Measurements from ENCODE around the gene PCP4L1.
"Not testable (repeated sequence)": the region's sequence is repeated elsewhere in the genome, so short reads cannot be mapped to it uniquely, and the experiment has no call there.

The PCP4L1 gene

GRCh38 chr1:161258439-161259344 is at the start of gene PCP4L1:
TSS of gene PCP4L1 (plus strand) at chr1:161258745. CDS start at chr1:161258975, 230 bp downstream.
- DNase-seq: peak; percentile 87

DNA sequence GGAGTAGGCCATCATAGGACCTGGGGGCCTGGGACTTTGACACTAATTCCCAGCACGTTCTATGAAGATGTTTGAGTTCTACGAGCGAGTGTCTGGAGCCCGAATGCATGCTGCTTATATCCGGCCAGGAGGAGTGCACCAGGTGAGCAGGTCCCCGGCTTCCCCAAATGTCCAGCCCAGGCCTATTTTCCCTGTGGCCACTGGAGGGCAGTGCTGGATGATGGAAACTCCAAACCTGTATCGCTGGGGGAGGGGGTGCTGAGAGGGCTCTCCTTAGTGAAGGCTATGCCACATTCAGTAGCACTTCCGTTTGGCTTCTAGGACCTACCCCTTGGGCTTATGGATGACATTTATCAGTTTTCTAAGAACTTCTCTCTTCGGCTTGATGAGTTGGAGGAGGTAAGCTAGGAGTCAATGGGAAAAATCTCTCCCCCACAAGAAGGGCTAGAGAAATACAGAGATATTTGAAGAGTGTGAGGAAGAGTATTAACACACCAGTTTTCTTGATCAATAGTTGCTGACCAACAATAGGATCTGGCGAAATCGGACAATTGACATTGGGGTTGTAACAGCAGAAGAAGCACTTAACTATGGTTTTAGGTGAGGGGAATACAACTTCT is 48.6 kb upstream of the PCP4L1 start:
- peak; percentile 95 for DNase-seq

DNA sequence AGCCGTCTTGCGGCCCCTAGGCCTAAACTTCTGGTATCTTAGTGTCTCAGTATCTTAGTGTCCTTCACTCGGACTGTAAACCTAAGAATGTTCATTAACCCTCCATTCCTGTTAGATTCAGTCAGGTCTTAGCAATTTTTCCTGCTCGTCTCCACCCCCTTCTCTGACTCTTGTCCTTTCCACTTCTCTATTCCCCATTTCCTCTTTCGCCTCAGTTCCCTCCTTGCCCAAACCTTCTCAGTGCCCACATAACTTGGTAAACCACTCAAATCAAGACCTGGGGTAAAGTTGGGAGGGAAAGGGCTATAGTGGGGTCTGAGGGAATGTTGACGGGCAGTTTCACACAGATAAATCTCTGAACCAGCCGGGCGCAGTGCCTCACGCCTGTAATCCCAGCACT is 44.2 kb upstream of the PCP4L1 start:
- DNase-seq: no peak

- no peak for DNase-seq
Measured at GRCh38 chr1:161215076-161215475, 43.5 kb upstream of the PCP4L1 start, which contains the start of gene FCER1G. TSS of gene FCER1G (plus strand) at chr1:161215295. CDS start at chr1:161215322, 27 bp downstream.

- no peak for DNase-seq
Measured at GRCh38 chr1:161216945-161217712, 41.4 kb upstream of the PCP4L1 start.

DNA sequence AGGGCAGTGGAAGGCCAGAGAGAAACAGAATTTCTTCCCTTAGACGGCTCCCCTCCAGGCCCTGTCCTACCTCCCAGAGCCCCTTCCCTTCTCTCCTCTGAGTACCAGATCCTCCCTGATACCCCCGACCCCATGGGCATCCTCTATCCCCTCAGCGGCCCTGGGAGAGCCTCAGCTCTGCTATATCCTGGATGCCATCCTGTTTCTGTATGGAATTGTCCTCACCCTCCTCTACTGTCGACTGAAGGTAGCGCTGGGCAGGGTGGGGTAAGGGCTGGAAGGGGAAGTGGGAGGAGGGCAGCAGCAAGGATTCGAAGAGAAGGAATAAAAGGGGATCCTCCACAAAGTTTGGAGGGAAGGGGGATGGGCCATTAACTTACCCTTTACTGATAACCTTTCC is 40.7 kb upstream of the PCP4L1 start:
- DNase-seq: no peak

- no peak for DNase-seq
Measured at GRCh38 chr1:161218301-161219077, 40.1 kb upstream of the PCP4L1 start.

- DNase-seq: no peak
Measured at GRCh38 chr1:161219078-161219892, 39.3 kb upstream of the PCP4L1 start.

GRCh38 chr1:161220002-161220401 is 38.5 kb upstream of the PCP4L1 start:
- DNase-seq: no peak

GRCh38 chr1:161222175-161223019 is 36.1 kb upstream of the PCP4L1 start:
- no peak for DNase-seq

- no peak for DNase-seq
Measured at GRCh38 chr1:161223805-161224694, 34.5 kb upstream of the PCP4L1 start.

DNA sequence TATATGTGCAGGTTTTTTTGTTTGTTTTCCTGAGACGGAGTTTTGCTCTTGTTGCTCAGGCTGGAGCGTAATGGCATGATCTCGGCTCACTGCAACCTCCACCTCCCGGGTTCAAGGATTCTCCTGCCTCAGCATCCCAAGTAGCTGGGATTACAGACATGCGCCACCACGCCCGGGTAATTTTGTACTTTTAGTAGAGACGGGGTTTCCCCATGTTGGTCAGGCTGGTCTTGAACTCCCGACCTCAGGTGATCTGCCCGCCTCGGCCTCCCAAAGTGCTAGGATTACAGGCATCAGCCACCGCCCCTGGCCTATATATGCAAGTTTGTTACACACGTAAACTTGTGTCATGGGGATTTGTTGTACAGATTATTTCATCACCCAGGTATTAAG is 33.9 kb upstream of the PCP4L1 start:
- not testable (repeated sequence) for DNase-seq

GRCh38 chr1:161225178-161225533 is 33.4 kb upstream of the PCP4L1 start:
- DNase-seq: no peak

DNA sequence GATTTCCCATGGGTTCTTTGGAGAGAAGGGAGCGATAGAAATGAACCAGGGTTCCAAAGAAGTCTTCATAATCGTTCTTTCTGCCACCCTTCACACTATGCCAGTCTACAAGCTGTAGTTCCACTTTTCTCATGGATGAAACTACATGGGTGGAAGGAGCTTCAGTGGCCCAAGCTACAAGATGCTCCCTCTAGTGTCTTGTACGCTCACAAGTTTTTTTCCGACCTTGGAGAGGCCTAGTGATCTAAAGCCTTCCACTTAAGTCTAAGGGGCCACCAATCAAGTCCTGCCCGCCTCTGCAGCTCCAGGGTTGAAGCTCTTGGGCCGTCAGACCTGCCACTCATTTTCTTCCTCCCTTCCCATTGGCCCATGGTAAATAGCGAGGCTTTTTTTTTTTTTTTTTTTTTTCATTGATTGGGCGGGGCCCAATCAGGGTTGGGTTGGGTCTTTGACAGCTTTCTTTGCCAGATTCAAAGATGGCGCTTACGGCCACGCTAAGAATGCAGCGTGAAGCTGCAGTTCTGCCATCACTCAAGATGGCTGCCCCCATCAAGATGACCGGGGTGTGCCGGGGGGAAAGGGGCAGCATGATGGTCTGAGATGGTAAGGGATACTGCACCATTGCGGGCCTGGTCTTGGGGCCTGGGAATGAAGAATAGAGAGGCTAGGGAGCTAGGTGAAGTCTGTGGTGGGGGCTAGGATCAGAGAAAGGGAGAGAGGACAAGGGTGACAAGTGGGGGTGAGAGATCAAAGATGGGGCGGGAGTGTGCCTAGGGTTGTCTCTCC is 32.8 kb upstream of the PCP4L1 start, which contains the start of gene TOMM40L:
TOMM40L (plus strand) TSS at position 527 of the 786 bp plus-strand sequence. CDS start 430 bp downstream, outside the sequence.
- DNase-seq: peak; percentile 100

GRCh38 chr1:161226320-161226711 is 32.2 kb upstream of the PCP4L1 start:
- DNase-seq: peak; percentile 70

DNA sequence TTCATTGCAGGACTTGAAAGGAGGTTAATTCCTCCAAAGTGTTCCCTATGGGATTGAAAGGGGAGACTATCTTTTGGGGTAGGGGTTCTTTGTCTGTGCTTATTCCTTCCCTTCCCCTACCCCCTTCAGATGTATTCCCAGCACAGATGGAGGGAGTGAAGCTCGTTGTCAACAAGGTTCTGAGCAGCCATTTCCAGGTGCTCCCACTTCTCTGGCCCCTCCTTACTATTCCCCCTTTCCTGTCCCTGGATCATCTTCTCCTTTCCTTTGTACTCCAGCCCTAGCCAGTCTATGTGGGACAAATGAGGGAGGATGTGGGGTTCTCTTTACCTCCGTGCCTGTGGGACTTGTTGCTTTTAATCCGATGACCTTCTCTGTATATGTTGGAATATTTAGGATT is 31.8 kb upstream of the PCP4L1 start:
- peak; percentile 70 for DNase-seq

- DNase-seq: peak; percentile 95
Measured at GRCh38 chr1:161227196-161227871, 31.2 kb upstream of the PCP4L1 start.

DNA sequence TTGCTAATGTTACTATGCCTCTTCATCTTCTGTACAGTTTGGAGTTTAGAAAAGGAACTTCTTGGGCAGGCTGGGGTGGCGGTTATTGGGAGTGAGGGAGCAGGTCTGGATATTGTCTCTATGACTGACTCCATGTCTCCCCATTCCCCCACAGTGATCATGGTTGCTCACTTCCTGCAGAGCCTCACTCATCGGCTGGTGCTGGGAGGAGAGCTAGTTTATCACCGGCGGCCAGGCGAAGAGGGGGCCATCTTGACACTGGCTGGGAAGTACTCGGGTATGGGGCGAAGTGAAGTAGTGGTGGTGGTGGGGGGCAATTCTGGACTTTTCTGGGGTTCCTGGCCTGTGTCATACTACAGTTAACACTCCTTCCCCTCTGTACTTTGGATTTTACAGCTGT is 30.5 kb upstream of the PCP4L1 start:
- DNase-seq: no peak
